GM12878 (cell line): ENCODE results near the gene MSL2. TPM values are rescaled to one million over a fixed set of nuclear protein-coding genes. Genes with fewer than 3 reads are reported as not detected.

ENCODE experiments used
- ATAC-seq: fragments of 200-7000 bp; cut with Tn5 transposase; 3 replicates; pipeline ENCODE4 v1.9.1; 2020; ENCODE audit warnings: mild to moderate bottlenecking, moderate library complexity
- BruUV-seq: library from RNA; stranded (reverse); fragments of 400-500 nt; replicated peaks from 2 replicates; lab custom pipeline; 2021; lab: Mats Ljungman, UMichigan
- CTCF ChIA-PET: fragments of 300-600 bp; sonication (Branson Sonifier 250); formaldehyde crosslinking; extraction: SDS; loops from one replicate; lab custom pipeline; 2021; ENCODE audit warnings: inconsistent platforms; lab: Yijun Ruan, JAX
- POLR2A ChIA-PET: fragments of 350-600 bp; formaldehyde crosslinking; extraction: SDS; loops from one replicate; lab custom pipeline; 2021; ENCODE audit warnings: inconsistent platforms; lab: Charles Lee
- RAD21 ChIA-PET: fragments of 300-600 bp; sonication (Branson Sonifier 250); formaldehyde crosslinking; loops from one replicate; lab custom pipeline; 2023; ENCODE audit warnings: antibody characterized with exemption; ENCODE audit not compliant: unreplicated experiment; lab: Charles Lee
- SMC1A ChIA-PET: fragments of 300-600 bp; sonication (Branson Sonifier 250); formaldehyde crosslinking; loops from one replicate; lab custom pipeline; 2023; ENCODE audit not compliant: unreplicated experiment, uncharacterized antibody; lab: Charles Lee
- DNase-seq: peaks from one replicate; pipeline ENCODE4 v3.0.0-alpha.2; 2011; ENCODE audit warnings: low read depth, low spot score
- FAIRE-seq: peaks from 3 replicates; lab custom pipeline; 2011; peaks lifted over from hg19 to GRCh38; lab: Jason Lieb, UNC
- H2AFZ ChIP-seq: 2 replicates; pipeline ENCODE4 v1.6.0; 2011; ENCODE audit warnings: low read depth, low read length, control low read depth; ENCODE audit not compliant: control insufficient read depth
- H3K27ac ChIP-seq: 2 replicates; pipeline ENCODE4 v1.5.1; 2011; ENCODE audit warnings: control low read depth; ENCODE audit not compliant: control insufficient read depth, insufficient read depth
- H3K27me3 ChIP-seq, 2 experiments: replicated peaks in 1 of 2; 2 replicates each; pipeline versions ENCODE4 v1.6.0 to v1.6.1; 2011; ENCODE audit warnings: low read length in 1 of 2; ENCODE audit not compliant: control insufficient read depth in 2 of 2, insufficient read depth in 2 of 2
- H3K36me3 ChIP-seq, 2 experiments: 2 replicates each; pipeline ENCODE4 v1.5.1; 2011; ENCODE audit warnings: low read length in 1 of 2; ENCODE audit not compliant: control insufficient read depth in 2 of 2, insufficient read depth in 2 of 2
- H3K4me1 ChIP-seq: 2 replicates; pipeline ENCODE4 v1.6.1; 2011; ENCODE audit warnings: mild to moderate bottlenecking, low read length, moderate library complexity, mixed read lengths; ENCODE audit not compliant: control insufficient read depth, insufficient read depth
- H3K4me2 ChIP-seq: 2 replicates; pipeline ENCODE4 v1.6.0; 2011; ENCODE audit warnings: control low read depth; ENCODE audit not compliant: control insufficient read depth, insufficient read depth
- H3K4me3 ChIP-seq: fragments of 200-600 bp; sonication (generic); 2 replicates; pipeline ENCODE4 v1.5.1; 2016
- H3K79me2 ChIP-seq: 2 replicates; pipeline ENCODE4 v1.6.0; 2011; ENCODE audit warnings: low read length; ENCODE audit not compliant: control insufficient read depth, insufficient read depth
- H3K9ac ChIP-seq: 2 replicates; pipeline ENCODE4 v1.8.0; 2011; ENCODE audit warnings: low read length, control low read depth, mixed read lengths; ENCODE audit not compliant: control insufficient read depth, insufficient read depth
- H3K9me3 ChIP-seq: replicated peaks from 3 replicates; pipeline ENCODE4 v1.5.1; 2011; ENCODE audit warnings: mild to moderate bottlenecking, low read length; ENCODE audit not compliant: control insufficient read depth, insufficient read depth
- H4K20me1 ChIP-seq: 2 replicates; pipeline ENCODE4 v1.6.0; 2011; ENCODE audit not compliant: control insufficient read depth, insufficient read depth
- CHD2 ChIP-seq: IDR thresholded peaks from 2 replicates; pipeline ENCODE4 v1.6.1; 2011; ENCODE audit warnings: low read depth, low read length, improper control_type of control experiment, borderline replicate concordance
- EP300 ChIP-seq, 2 experiments: fragments of 150-350 bp in 1 of 2; IDR thresholded peaks; 2 replicates each; pipeline ENCODE4 v1.6.1; 2011 to 2012; ENCODE audit warnings: low read depth in 2 of 2, low read length in 2 of 2, borderline replicate concordance in 1 of 2, improper control_type of control experiment in 1 of 2, inconsistent platforms in 1 of 2; ENCODE audit not compliant: control insufficient read depth in 1 of 2
- ESRRA ChIP-seq: IDR thresholded peaks from 2 replicates; pipeline ENCODE4 v1.6.1; 2012; ENCODE audit warnings: mild to moderate bottlenecking, low read length, improper control_type of control experiment
- FOXM1 ChIP-seq: IDR thresholded peaks from 2 replicates; pipeline ENCODE4 v1.6.1; 2012; ENCODE audit warnings: low read depth, mild to moderate bottlenecking, inconsistent platforms, low read length, moderate library complexity
- HDGF ChIP-seq: fragments of 450-650 bp; IDR thresholded peaks from 2 replicates; pipeline ENCODE4 v1.6.1; 2016; ENCODE audit warnings: antibody characterized with exemption
- IRF3 ChIP-seq: fragments of 450-650 bp; IDR thresholded peaks from 2 replicates; pipeline ENCODE4 v1.6.1; 2014; ENCODE audit warnings: mild to moderate bottlenecking
- JUNB ChIP-seq: IDR thresholded peaks from 2 replicates; pipeline ENCODE4 v1.6.1; 2016; ENCODE audit warnings: antibody characterized with exemption, mild to moderate bottlenecking
- JUND ChIP-seq: IDR thresholded peaks from 2 replicates; pipeline ENCODE4 v1.6.1; 2012; ENCODE audit warnings: low read depth, mild to moderate bottlenecking, low read length, improper control_type of control experiment, moderate library complexity
- MEF2B ChIP-seq: fragments of 450-650 bp; IDR thresholded peaks from 2 replicates; pipeline ENCODE4 v1.6.1; 2018; ENCODE audit warnings: mild to moderate bottlenecking, moderate library complexity; ENCODE audit not compliant: partially characterized antibody, poor library complexity, severe bottlenecking
- PAX5 ChIP-seq: IDR thresholded peaks from 2 replicates; pipeline ENCODE4 v1.6.1; 2011; ENCODE audit warnings: low read depth, low read length, borderline replicate concordance
- PBX3 ChIP-seq: IDR thresholded peaks from 2 replicates; pipeline ENCODE4 v1.6.1; 2011; ENCODE audit warnings: mild to moderate bottlenecking, low read depth, low read length, moderate library complexity; ENCODE audit not compliant: insufficient replicate concordance
- RAD51 ChIP-seq: fragments of 450-650 bp; IDR thresholded peaks from 2 replicates; pipeline ENCODE4 v1.6.1; 2016; ENCODE audit warnings: moderate library complexity, mild to moderate bottlenecking, inconsistent platforms
- RELA ChIP-seq: fragments of 450-650 bp; IDR thresholded peaks from 2 replicates; pipeline ENCODE4 v1.8.0; 2014; ENCODE audit warnings: borderline replicate concordance; ENCODE audit not compliant: partially characterized antibody
- RELB ChIP-seq: fragments of 450-650 bp; IDR thresholded peaks from 2 replicates; pipeline ENCODE4 v1.6.1; 2017; ENCODE audit warnings: low read depth, mild to moderate bottlenecking, moderate library complexity
- SIN3A ChIP-seq: IDR thresholded peaks from 2 replicates; pipeline ENCODE4 v1.6.1; 2012; ENCODE audit warnings: low read depth, low read length, improper control_type of control experiment
- WGBS: methylation state at CpG from one replicate; pipeline ENCODE4 v1.1.6; 2016; ENCODE audit warnings: low lambda C conversion rate; ENCODE audit not compliant: insufficient replicate concordance, insufficient coverage; ENCODE audit errors: missing lambda C conversion rate; 5-methylcytosine and 5-hydroxymethylcytosine counted together
- in situ Hi-C: fragments of 300-500 bp; cut with MboI; formaldehyde crosslinking; loops from 9 replicates; pipeline ENCODE4 v1.14.3; 2018; ENCODE audit warnings: mixed read lengths
- intact Hi-C: fragments of 100-400 bp; cut with micrococcal nuclease; formaldehyde crosslinking; loops from one replicate; pipeline ENCODE4 v1.14.2; 2022; ENCODE audit not compliant: unreplicated experiment
- polyA plus RNA-seq, 11 experiments: library from polyadenylated mRNA; depleted of rRNA in 4 of 11; unstranded in 6 of 11; stranded (reverse) in 5 of 11; fragments of >200 nt; fragmentation: Nextera tagmentation in 4 of 11; fragmentation: Illumina TruSeq in 1 of 11; extraction: Ambion mirVana in 4 of 11; extraction: Trizol in 1 of 11; gene quantifications; 1 replicate in 1 of 11; 2 replicates in 10 of 11; pipeline versions ENCODE4 v1.2.1 to v1.2.3, GENCODE V29; 2011 to 2016; ENCODE audit warnings: inconsistent platforms in 2 of 11, missing spikeins in 2 of 11, low read depth in 1 of 11
- total RNA-seq, 4 experiments: library from RNA; depleted of rRNA in 3 of 4; stranded (reverse); fragments of >200 nt in 3 of 4; fragmentation: Illumina TruSeq in 1 of 4; extraction: Trizol in 1 of 4; gene quantifications; 2 replicates each; pipeline versions ENCODE4 v1.2.1 to v1.2.3, GENCODE V29; 2013 to 2021

MSL2 gene
- total and polyA plus RNA-seq, 10 of the 15 experiments (the other 5 are each of a cell fraction or from before 2014, with no cell fraction given) = 3.5 to 31.7 (median 10.5) TPM

- TF ChIP-seq RELA = no peak
Observed at GRCh38 chr3:136197159-136197793, 1.1 kb upstream of the MSL2 start (continued).

- Histone ChIP-seq H3K27ac (peak overlapping the region; percentile 99), H3K27me3 (no peaks in the 10 kb centered on the region), H4K20me1 (peaks cover 12% of the 10 kb centered on the region; the same call in 1 of the 2 replicates), H3K9me3 (peaks cover 2% of the 10 kb centered on the region; the same call in 2 of the 3 replicates), H3K9ac (peak overlapping the region; percentile 99), H3K4me1 (peaks cover 9% of the 10 kb centered on the region), H3K79me2 (peaks cover 52% of the 10 kb centered on the region), H3K4me3 (peak overlapping the region; percentile 69), H3K36me3 (no peaks in the 10 kb centered on the region), H3K4me2 (peak overlapping the region; percentile 94), H2AFZ (peak overlapping the region; percentile 98)
- TSS peak; percentile 74 for BruUV-seq
- DNase-seq = peak; percentile 100
- peak; percentile 89 for FAIRE-seq
- in situ Hi-C loops (loop anchor here (5.0 kb wide), 1 partner anchor 51 kb away; no protein-coding TSS in a partner anchor), intact Hi-C loops (loop anchor here (1.0 to 10.0 kb wide), 5 partner anchors 54 to 818 kb away; partner anchors contain the start of genes PCCB and STAG1)
- under 1% methylated on average over 53 of the region's 64 CpGs for WGBS
- peak; percentile 81 for ATAC-seq
- ChIA-PET POLR2A (interaction anchor here (0.5 to 2.3 kb wide), 16 partner anchors 9 to 1861 kb away, joined by 3 to 14 read pairs (median 4); partner anchors contain the start of genes PCCB and STAG1), SMC1A (interaction anchor here (0.6 to 3.4 kb wide), 17 partner anchors 10 to 665 kb away, joined by 3 to 24 read pairs (median 5); partner anchors contain the start of genes NCK1, PCCB and STAG1), RAD21 (interaction anchor here (0.6 to 5.3 kb wide), 17 partner anchors 9 to 1401 kb away, joined by 3 to 53 read pairs (median 3); partner anchors contain the start of genes EPHB1, NCK1, PCCB and STAG1), CTCF (interaction anchor here (0.7 to 2.4 kb wide), 10 partner anchors 22 to 713 kb away, joined by 3 to 20 read pairs (median 4); partner anchors contain the start of genes PCCB and STAG1)
- TF ChIP-seq JUNB = no peak
- peak; percentile 38; the same call in 1 of the 2 replicates for TF ChIP-seq RELB
- TF ChIP-seq ESRRA = no peak
- 0 out of 2 replicates have a peak, but pooled peaks have one; percentile 26 for TF ChIP-seq JUND
- peak; percentile 84 for TF ChIP-seq CHD2
- no peak; a peak in 2 of 4 replicates for TF ChIP-seq EP300 (IDR thresholded peaks at IDR 0.05; ENCODE audit: borderline replicate concordance in 1 of 2, control insufficient read depth in 1 of 2, low read depth in 2 of 2, low read length in 2 of 2)
- no peak; the same call in none of the 2 replicates for TF ChIP-seq SIN3A
- TF ChIP-seq FOXM1 = no peak
- TF ChIP-seq PAX5 = no peak
- no peak; the same call in 1 of the 2 replicates for TF ChIP-seq IRF3
- TF ChIP-seq PBX3 = no peak
- TF ChIP-seq RAD51 = peak; percentile 33; the same call in 1 of the 2 replicates
- peak; percentile 98 for TF ChIP-seq HDGF
- peak; percentile 54 for TF ChIP-seq MEF2B
Observed at GRCh38 chr3:136196401-136197158, 445 bp upstream of the MSL2 start.
